ENCODE measurements around the gene TMEM215. TPM values are rescaled to one million over a fixed set of nuclear protein-coding genes. Genes with fewer than 3 reads are reported as not detected.

TMEM215 gene
- polyA plus RNA-seq, 1 of the 3 experiments (the other 2 are of a cell fraction), result not detected

- no peaks in the 10 kb centered on the region for H4K20me1 ChIP-seq (ENCODE audit: insufficient read depth)
- H3K4me1 ChIP-seq (ENCODE audit: control insufficient read depth in 1 of 2, insufficient read depth in 2 of 2, low read depth in 1 of 2, low read length in 1 of 2), result peaks cover 0 to 3% of the 10 kb centered on the region in 2 experiments; a peak in 1 of 4 replicates
- 0% methylated on average over 3 of the region's 3 CpGs for WGBS (ENCODE audit: low lambda C conversion rate)
- ChIA-PET POLR2A (interaction anchor here (0.7 kb wide), 1 partner anchor 166 kb away, joined by 4 read pairs; no protein-coding TSS in a partner anchor), CTCF (interaction anchor here (1.1 to 1.5 kb wide), 3 partner anchors 10 to 231 kb away, joined by 3 to 5 read pairs (median 4); no protein-coding TSS in a partner anchor)
- DNase-seq, result peak; percentile 66
- no peak overlapping the region for H3K4me2 ChIP-seq
- no peaks in the 10 kb centered on the region for H3K36me3 ChIP-seq (replicated peaks in 1 of 2; ENCODE audit: control insufficient read depth in 1 of 2, insufficient read depth in 2 of 2, low read length in 1 of 2)
- H2AFZ ChIP-seq (ENCODE audit: low read depth), result no peak overlapping the region
- no peaks in the 10 kb centered on the region for H3K9me2 ChIP-seq
- no peaks in the 10 kb centered on the region for H3F3A ChIP-seq (replicated peaks; ENCODE audit: insufficient read depth)
- H3K27ac ChIP-seq (ENCODE audit: low read depth in 2 of 2, low read length in 1 of 2), result peak overlapping the region in 1 of 2 experiments; percentile 53; a peak in 1 of 4 replicates
- no peak overlapping the region for H3K4me3 ChIP-seq (ENCODE audit: low read depth in 2 of 2, low read length in 1 of 2)
- H3K9me3 ChIP-seq, result peaks cover 4% of the 10 kb centered on the region; the same call in 1 of the 2 replicates
- H3K27me3 ChIP-seq (ENCODE audit: insufficient read depth), result no peaks in the 10 kb centered on the region
- no peak overlapping the region for H3K9ac ChIP-seq
- H3K79me2 ChIP-seq (ENCODE audit: insufficient read depth), result no peaks in the 10 kb centered on the region
- TF ChIP-seq, protein P1, sequence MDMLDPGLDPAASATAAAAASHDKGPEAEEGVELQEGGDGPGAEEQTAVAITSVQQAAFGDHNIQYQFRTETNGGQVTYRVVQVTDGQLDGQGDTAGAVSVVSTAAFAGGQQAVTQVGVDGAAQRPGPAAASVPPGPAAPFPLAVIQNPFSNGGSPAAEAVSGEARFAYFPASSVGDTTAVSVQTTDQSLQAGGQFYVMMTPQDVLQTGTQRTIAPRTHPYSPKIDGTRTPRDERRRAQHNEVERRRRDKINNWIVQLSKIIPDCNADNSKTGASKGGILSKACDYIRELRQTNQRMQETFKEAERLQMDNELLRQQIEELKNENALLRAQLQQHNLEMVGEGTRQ (IDR thresholded peaks at IDR 0.05; ENCODE audit: borderline replicate concordance, low read depth, low read length), result 0 out of 2 replicates have a peak, but pooled peaks have one; percentile 10
- TF ChIP-seq FOXM1 (IDR thresholded peaks at IDR 0.05; ENCODE audit: low read depth) (no peak), CTCF (IDR thresholded peaks at IDR 0.05) (no peak), GATA2 (CRISPR knock-in tag; IDR thresholded peaks at IDR 0.05) (peak; percentile 96), ZBTB33 (IDR thresholded peaks at IDR 0.05; ENCODE audit: borderline replicate concordance, low read depth) (no peak), GABPA (IDR thresholded peaks at IDR 0.05; ENCODE audit: low read depth) (no peak), SIN3A (IDR thresholded peaks at IDR 0.05; ENCODE audit: borderline replicate concordance, low read depth, low read length) (no peak), EZH2phosphoT487 (IDR thresholded peaks at IDR 0.05; ENCODE audit: borderline replicate concordance, low read depth) (no peak), CHD2 (IDR thresholded peaks at IDR 0.05; ENCODE audit: low read length, partially characterized antibody) (peak; percentile 81), IRF3 (IDR thresholded peaks at IDR 0.05; ENCODE audit: low read depth, low read length) (no peak), FOXJ3 (CRISPR knock-in tag; IDR thresholded peaks at IDR 0.05) (peak; percentile 83; the same call in 1 of the 2 replicates), ELF1 (IDR thresholded peaks at IDR 0.05) (no peak), EP300 (IDR thresholded peaks at IDR 0.05; ENCODE audit: borderline replicate concordance in 1 of 2, low read depth in 1 of 2, low read length in 1 of 2) (peak in 1 of 2 experiments; percentile 95; a peak in 2 of 4 replicates), NFIC (IDR thresholded peaks at IDR 0.05; ENCODE audit: borderline replicate concordance) (no peak), JUND (IDR thresholded peaks at IDR 0.05) (no peak), YY1 (IDR thresholded peaks at IDR 0.05; ENCODE audit: low read depth) (no peak), SMC3 (IDR thresholded peaks at IDR 0.05; ENCODE audit: low read depth, low read length) (no peak), USF1 (IDR thresholded peaks at IDR 0.05; ENCODE audit: borderline replicate concordance, low read depth) (no peak), TEAD4 (IDR thresholded peaks at IDR 0.05; ENCODE audit: borderline replicate concordance, insufficient read depth) (no peak), RCOR1 (IDR thresholded peaks at IDR 0.05; ENCODE audit: low read length) (peak; percentile 96)
- TF ChIP-seq, protein P2, sequence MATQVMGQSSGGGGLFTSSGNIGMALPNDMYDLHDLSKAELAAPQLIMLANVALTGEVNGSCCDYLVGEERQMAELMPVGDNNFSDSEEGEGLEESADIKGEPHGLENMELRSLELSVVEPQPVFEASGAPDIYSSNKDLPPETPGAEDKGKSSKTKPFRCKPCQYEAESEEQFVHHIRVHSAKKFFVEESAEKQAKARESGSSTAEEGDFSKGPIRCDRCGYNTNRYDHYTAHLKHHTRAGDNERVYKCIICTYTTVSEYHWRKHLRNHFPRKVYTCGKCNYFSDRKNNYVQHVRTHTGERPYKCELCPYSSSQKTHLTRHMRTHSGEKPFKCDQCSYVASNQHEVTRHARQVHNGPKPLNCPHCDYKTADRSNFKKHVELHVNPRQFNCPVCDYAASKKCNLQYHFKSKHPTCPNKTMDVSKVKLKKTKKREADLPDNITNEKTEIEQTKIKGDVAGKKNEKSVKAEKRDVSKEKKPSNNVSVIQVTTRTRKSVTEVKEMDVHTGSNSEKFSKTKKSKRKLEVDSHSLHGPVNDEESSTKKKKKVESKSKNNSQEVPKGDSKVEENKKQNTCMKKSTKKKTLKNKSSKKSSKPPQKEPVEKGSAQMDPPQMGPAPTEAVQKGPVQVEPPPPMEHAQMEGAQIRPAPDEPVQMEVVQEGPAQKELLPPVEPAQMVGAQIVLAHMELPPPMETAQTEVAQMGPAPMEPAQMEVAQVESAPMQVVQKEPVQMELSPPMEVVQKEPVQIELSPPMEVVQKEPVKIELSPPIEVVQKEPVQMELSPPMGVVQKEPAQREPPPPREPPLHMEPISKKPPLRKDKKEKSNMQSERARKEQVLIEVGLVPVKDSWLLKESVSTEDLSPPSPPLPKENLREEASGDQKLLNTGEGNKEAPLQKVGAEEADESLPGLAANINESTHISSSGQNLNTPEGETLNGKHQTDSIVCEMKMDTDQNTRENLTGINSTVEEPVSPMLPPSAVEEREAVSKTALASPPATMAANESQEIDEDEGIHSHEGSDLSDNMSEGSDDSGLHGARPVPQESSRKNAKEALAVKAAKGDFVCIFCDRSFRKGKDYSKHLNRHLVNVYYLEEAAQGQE (IDR thresholded peaks at IDR 0.05; ENCODE audit: low read depth, low read length), result no peak
- TF ChIP-seq, protein P3, sequence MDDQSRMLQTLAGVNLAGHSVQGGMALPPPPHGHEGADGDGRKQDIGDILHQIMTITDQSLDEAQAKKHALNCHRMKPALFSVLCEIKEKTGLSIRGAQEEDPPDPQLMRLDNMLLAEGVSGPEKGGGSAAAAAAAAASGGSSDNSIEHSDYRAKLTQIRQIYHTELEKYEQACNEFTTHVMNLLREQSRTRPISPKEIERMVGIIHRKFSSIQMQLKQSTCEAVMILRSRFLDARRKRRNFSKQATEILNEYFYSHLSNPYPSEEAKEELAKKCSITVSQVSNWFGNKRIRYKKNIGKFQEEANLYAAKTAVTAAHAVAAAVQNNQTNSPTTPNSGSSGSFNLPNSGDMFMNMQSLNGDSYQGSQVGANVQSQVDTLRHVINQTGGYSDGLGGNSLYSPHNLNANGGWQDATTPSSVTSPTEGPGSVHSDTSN (IDR thresholded peaks at IDR 0.05), result no peak
Measured at GRCh38 chr9:32811246-32811645, 27.9 kb downstream of the TMEM215 start.
